Mesendoderm (in vitro differentiated cells): ENCODE measurements around the gene LIM2.

Experiments
- DNase-seq: peaks from one replicate; pipeline ENCODE4 v3.0.0; 2013
- H2AK5ac ChIP-seq: 2 replicates; pipeline ENCODE4 v1.6.1; 2013; ENCODE audit warnings: low read length, inconsistent platforms
- H2BK120ac ChIP-seq: 2 replicates; pipeline ENCODE4 v1.6.1; 2013; ENCODE audit warnings: low read depth, mild to moderate bottlenecking, low read length, moderate library complexity, mixed read lengths
- H2BK15ac ChIP-seq: replicated peaks from 2 replicates; pipeline ENCODE4 v1.6.1; 2013; ENCODE audit warnings: low read depth, mild to moderate bottlenecking, moderate library complexity
- H2BK5ac ChIP-seq: 2 replicates; pipeline ENCODE4 v1.6.1; 2013; ENCODE audit warnings: low read length, inconsistent platforms
- H3K18ac ChIP-seq: 2 replicates; pipeline ENCODE4 v1.6.1; 2013; ENCODE audit warnings: mild to moderate bottlenecking, low read length, mixed read lengths
- H3K23ac ChIP-seq: one replicate; pipeline ENCODE4 v1.6.1; 2013; ENCODE audit warnings: low read length
- H3K27ac ChIP-seq: 2 replicates; pipeline ENCODE4 v1.5.1; 2013; ENCODE audit warnings: low read depth, mild to moderate bottlenecking, inconsistent platforms, low read length, moderate library complexity
- H3K27me3 ChIP-seq: 2 replicates; pipeline ENCODE4 v1.6.1; 2013; ENCODE audit warnings: low read length, control low read depth, mild to moderate bottlenecking, inconsistent platforms; ENCODE audit not compliant: insufficient read depth, poor library complexity
- H3K36me3 ChIP-seq: 2 replicates; pipeline ENCODE4 v1.6.1; 2013; ENCODE audit warnings: low read length, inconsistent platforms; ENCODE audit not compliant: control insufficient read depth, insufficient read depth
- H3K4ac ChIP-seq: one replicate; pipeline ENCODE4 v1.6.1; 2013; ENCODE audit warnings: low read depth, mild to moderate bottlenecking, low read length, moderate library complexity
- H3K4me1 ChIP-seq: 2 replicates; pipeline ENCODE4 v1.6.1; 2013; ENCODE audit warnings: low read depth, low read length, inconsistent platforms; ENCODE audit not compliant: control insufficient read depth
- H3K4me2 ChIP-seq: 2 replicates; pipeline ENCODE4 v1.6.1; 2013; ENCODE audit warnings: low read length
- H3K4me3 ChIP-seq: 2 replicates; pipeline ENCODE4 v1.5.1; 2013; ENCODE audit warnings: mild to moderate bottlenecking, low read length
- H3K56ac ChIP-seq: one replicate; pipeline ENCODE4 v1.6.1; 2013; ENCODE audit warnings: low read length
- H3K79me1 ChIP-seq: 2 replicates; pipeline ENCODE4 v1.6.1; 2013; ENCODE audit warnings: low read length, inconsistent platforms
- H3K79me2 ChIP-seq: 2 replicates; pipeline ENCODE4 v1.6.1; 2013; ENCODE audit warnings: mild to moderate bottlenecking, low read length; ENCODE audit not compliant: control insufficient read depth, insufficient read depth
- H3K9ac ChIP-seq: 2 replicates; pipeline ENCODE4 v1.6.1; 2013; ENCODE audit warnings: low read length, inconsistent platforms
- H4K5ac ChIP-seq: one replicate; pipeline ENCODE4 v1.6.1; 2013; ENCODE audit warnings: low read length
- H4K8ac ChIP-seq: one replicate; pipeline ENCODE4 v1.6.1; 2013; ENCODE audit warnings: low read depth, mild to moderate bottlenecking, control low read depth, low read length, moderate library complexity
- WGBS: extraction: QIAGEN DNeasy Blood & Tissue Kit; methylation state at CpG from one replicate; pipeline ENCODE4 v1.1.7; 2013; ENCODE audit warnings: low lambda C conversion rate, missing lambda C conversion rate; ENCODE audit not compliant: insufficient coverage; ENCODE audit errors: extremely low coverage; 5-methylcytosine and 5-hydroxymethylcytosine counted together

Gene LIM2

DNA sequence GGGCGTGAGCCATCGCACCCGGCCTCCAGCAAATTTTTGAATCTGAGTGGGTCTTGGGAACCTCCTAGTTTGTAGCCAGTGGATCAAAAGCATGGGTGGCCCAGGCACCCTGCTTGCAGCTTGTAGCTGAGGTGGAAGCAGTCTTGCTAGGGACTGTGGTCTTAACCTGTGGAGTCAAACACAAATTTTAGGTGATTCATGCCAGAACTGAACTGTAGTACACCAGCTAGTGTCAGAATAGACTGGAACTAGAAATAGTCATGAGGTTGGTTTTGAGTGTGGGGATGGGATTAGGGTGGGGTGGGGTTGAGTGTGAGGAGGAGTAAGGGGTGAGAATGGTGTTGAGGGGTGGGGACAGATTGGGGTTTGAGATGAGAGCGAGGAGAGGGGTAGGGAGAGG lies 5.8 kb downstream of the LIM2 start:
- H2BK15ac ChIP-seq = no peak overlapping the region
- no peak overlapping the region for H3K4me3 ChIP-seq
- no peak overlapping the region for H3K4me2 ChIP-seq
- no peaks in the 10 kb centered on the region for H3K36me3 ChIP-seq
- H3K23ac ChIP-seq = no peak overlapping the region
- no peak overlapping the region for H2BK120ac ChIP-seq
- no peak overlapping the region for H4K8ac ChIP-seq
- no peak overlapping the region for H4K5ac ChIP-seq
- H2AK5ac ChIP-seq = no peak overlapping the region
- H3K4me1 ChIP-seq = no peaks in the 10 kb centered on the region
- H3K56ac ChIP-seq = no peak overlapping the region
- H3K9ac ChIP-seq = no peak overlapping the region
- no peaks in the 10 kb centered on the region for H3K27me3 ChIP-seq
- H3K79me2 ChIP-seq = no peaks in the 10 kb centered on the region
- no CpG with 5 or more reads among the region's 4 CpGs for WGBS
- no peak overlapping the region for H2BK5ac ChIP-seq
- no peak overlapping the region for H3K27ac ChIP-seq
- H3K18ac ChIP-seq = no peak overlapping the region
- H3K79me1 ChIP-seq = no peaks in the 10 kb centered on the region
- no peak for DNase-seq
- no peak overlapping the region for H3K4ac ChIP-seq

DNA sequence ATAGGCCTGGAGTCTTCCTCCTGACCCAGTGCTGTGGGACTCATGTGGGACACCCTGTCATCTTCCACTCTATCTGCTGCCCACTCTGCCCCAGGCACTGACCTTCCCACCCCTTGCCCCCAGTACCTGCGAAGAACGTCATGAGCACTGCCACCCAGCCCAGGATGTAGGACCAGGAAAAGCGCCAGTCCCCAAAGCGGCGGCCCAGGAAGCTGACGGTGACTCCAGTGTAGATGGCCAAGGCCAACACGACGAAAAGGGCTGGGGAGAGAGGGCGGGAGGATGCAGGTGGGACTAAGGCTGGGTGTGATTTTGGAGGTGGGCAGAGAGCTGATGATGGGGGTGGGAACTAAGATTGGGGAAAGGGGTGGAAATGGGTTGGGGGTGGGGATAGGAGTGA lies 7.4 kb downstream of the LIM2 start:
- no peak for DNase-seq
- Histone ChIP-seq H2BK15ac (no peak overlapping the region), H2AK5ac (no peak overlapping the region), H3K27ac (no peak overlapping the region), H3K4me1 (no peaks in the 10 kb centered on the region), H3K23ac (no peak overlapping the region), H3K4ac (no peak overlapping the region), H3K79me2 (no peaks in the 10 kb centered on the region), H3K4me2 (no peak overlapping the region), H2BK120ac (no peak overlapping the region), H2BK5ac (no peak overlapping the region), H4K8ac (no peak overlapping the region), H3K9ac (no peak overlapping the region), H3K27me3 (no peaks in the 10 kb centered on the region), H3K4me3 (no peak overlapping the region), H3K79me1 (no peaks in the 10 kb centered on the region), H3K56ac (no peak overlapping the region), H3K36me3 (no peaks in the 10 kb centered on the region), H4K5ac (no peak overlapping the region), H3K18ac (no peak overlapping the region)
- WGBS = no CpG with 5 or more reads among the region's 9 CpGs

DNA sequence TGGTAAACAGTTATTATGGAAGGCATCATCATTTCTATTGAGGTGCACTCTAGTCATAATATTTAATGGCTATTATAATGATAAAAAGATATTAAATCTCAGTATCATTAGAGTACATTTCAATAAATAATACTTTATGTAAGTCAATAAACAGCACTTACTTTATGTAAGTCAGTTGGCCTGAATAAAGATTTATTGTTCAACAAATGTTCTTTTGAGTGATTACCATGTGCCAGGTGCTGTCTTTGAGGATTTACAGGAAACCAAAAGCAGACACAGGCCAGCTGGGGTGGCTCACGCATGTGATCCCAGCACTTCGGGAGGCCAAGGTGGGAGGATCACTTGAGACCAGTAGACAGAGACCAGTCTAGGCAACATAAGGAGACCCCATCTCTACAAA lies 10.4 kb downstream of the LIM2 start:
- Histone ChIP-seq H3K79me1 (no peaks in the 10 kb centered on the region), H3K27ac (no peak overlapping the region), H3K27me3 (no peaks in the 10 kb centered on the region), H3K23ac (no peak overlapping the region), H3K4me2 (no peak overlapping the region), H3K18ac (no peak overlapping the region), H3K4ac (no peak overlapping the region), H3K79me2 (no peaks in the 10 kb centered on the region), H3K36me3 (no peaks in the 10 kb centered on the region), H2BK5ac (no peak overlapping the region), H4K5ac (no peak overlapping the region), H3K56ac (no peak overlapping the region), H2BK15ac (no peak overlapping the region), H3K4me3 (no peak overlapping the region), H3K4me1 (no peaks in the 10 kb centered on the region), H2AK5ac (no peak overlapping the region), H3K9ac (no peak overlapping the region), H2BK120ac (no peak overlapping the region), H4K8ac (no peak overlapping the region)
- DNase-seq = no peak
- WGBS = no CpG with 5 or more reads among the region's 2 CpGs

DNA sequence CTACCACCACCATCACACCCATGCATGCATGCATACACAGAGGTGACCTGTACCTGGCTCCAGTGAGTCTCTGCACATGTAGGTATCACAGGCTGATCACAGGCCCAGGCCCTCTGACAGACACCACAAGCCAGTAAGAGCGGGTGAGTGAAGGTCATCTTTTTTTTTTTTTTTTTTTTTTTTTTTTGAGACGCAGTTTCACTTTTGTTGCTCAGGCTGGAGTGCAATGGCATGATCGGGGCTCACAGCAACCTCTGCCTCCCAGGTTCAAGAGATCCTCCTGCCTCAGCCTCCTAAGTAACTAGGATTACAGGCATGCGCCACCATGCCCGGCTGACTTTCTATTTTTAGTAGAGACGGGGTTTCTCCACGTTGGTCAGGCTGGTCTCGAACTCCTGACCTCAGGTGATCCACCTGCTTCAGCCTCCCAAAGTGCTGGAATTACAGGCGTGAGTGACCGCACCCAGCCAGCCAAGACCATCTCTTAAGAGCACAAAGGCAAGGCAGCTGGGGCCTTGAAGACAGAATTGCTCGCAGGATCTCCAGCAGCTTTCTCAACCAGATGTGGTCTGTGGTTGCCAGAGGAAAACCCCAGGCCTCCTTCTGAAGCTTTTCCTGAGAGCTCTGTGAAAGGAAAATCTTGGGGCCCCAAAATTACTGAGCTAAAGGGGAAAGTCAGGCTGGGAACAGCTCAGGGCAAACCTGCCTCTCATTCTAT lies 12.1 kb downstream of the LIM2 start:
- Histone ChIP-seq H2BK15ac (no peak overlapping the region), H2BK5ac (no peak overlapping the region), H3K27me3 (no peaks in the 10 kb centered on the region), H3K79me2 (no peaks in the 10 kb centered on the region), H3K4ac (no peak overlapping the region), H3K79me1 (no peaks in the 10 kb centered on the region), H4K8ac (no peak overlapping the region), H3K18ac (no peak overlapping the region), H3K36me3 (no peaks in the 10 kb centered on the region), H3K4me3 (no peak overlapping the region), H4K5ac (no peak overlapping the region), H2BK120ac (no peak overlapping the region), H3K56ac (no peak overlapping the region), H3K4me1 (no peaks in the 10 kb centered on the region), H3K23ac (no peak overlapping the region), H3K27ac (no peak overlapping the region), H2AK5ac (no peak overlapping the region), H3K4me2 (no peak overlapping the region), H3K9ac (no peak overlapping the region)
- no peak for DNase-seq
- no CpG with 5 or more reads among the region's 11 CpGs for WGBS

DNA sequence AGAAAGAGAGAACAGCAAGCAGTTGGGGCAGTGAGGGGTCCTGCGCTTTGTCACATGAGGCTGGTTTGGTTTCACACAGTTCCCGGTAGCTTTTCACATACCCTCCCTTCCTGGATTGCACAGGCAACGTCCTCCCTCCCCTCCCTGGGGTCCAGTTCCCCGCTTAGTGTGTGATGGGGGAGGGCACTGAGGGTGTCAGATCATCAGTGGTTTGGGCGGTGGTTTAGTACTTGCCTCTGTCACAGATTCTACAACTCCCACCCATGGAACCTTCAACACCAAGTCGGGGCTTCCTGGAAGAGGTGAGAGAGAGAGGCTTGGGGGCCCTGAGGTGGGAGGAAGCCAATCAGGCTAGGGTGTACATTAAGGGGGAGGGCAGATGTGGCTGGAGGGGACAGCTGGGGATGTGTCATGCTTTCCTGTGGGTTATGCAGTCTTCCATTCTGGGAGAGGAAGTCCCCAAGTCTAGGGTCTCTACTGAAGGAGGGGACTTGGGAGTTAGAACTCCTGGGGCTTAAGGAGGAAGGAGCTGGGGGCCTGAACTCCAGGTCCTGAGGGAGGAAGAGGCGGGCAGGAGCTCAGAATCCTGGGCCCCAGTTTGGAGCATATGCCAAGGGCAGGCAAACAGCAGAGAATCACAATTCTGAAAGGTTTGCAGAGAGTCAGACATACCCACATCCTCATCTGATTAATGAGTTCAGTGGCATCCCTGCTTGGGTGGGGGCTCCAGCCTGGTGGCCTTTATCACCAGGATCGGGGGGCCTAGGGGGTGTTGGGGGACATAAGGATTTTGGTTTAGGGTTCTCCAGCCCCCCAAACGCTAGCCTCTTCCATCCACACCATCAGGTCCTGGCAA lies 14.9 kb downstream of the LIM2 start, which contains the start of gene NKG7:
Gene NKG7 (minus strand): TSS at position 6 of the 856 bp plus-strand sequence. CDS start 119 bp downstream, outside the sequence.
- Histone ChIP-seq H3K23ac (no peak within 1 kb of the TSS), H3K9ac (no peak within 1 kb of the TSS), H3K27me3 (no peaks in the 10 kb centered on the region), H2BK120ac (no peak within 1 kb of the TSS), H3K4me2 (no peak within 1 kb of the TSS), H3K79me2 (no peaks in the 10 kb centered on the region), H3K36me3 (no peaks in the 10 kb centered on the region), H2BK5ac (no peak within 1 kb of the TSS), H3K4ac (no peak within 1 kb of the TSS), H3K56ac (peak within 1 kb of the TSS; percentile 5), H2AK5ac (no peak within 1 kb of the TSS), H4K8ac (no peak within 1 kb of the TSS), H4K5ac (no peak within 1 kb of the TSS), H3K79me1 (peaks cover 2% of the 10 kb centered on the region), H3K4me3 (no peak within 1 kb of the TSS), H3K18ac (no peak within 1 kb of the TSS), H2BK15ac (no peak within 1 kb of the TSS), H3K4me1 (peaks cover 6% of the 10 kb centered on the region), H3K27ac (no peak within 1 kb of the TSS)
- DNase-seq = no peak
- WGBS = no CpG with 5 or more reads among the region's 9 CpGs
